ENCODE data around the gene SYNGR1. TPM values are rescaled to one million over a fixed set of nuclear protein-coding genes. Genes with fewer than 3 reads are reported as not detected.

Gene SYNGR1
- total RNA-seq, 1 donor from 2014 or later, result 2.2 TPM

DNA sequence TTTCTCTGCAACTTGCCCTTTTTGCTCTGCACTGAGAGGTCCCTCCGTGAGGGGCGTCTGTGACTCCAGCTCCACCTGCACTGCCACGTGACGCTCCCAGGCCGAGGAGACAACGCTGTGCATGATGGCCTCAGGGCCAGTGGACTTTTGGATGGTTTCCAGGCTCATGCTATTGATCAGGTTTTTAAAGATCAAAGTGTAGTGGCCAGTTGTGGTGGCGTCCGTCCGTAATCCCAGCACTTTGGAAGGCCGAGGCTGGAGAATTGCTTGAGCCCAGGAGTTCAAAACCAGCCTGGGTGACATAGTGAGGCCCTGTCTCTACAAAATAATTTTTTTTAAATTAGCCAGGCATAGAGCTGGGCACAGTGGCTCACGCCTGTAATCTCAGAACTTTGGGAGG is 46.4 kb upstream of the SYNGR1 start:
- TF ChIP-seq, protein P1, sequence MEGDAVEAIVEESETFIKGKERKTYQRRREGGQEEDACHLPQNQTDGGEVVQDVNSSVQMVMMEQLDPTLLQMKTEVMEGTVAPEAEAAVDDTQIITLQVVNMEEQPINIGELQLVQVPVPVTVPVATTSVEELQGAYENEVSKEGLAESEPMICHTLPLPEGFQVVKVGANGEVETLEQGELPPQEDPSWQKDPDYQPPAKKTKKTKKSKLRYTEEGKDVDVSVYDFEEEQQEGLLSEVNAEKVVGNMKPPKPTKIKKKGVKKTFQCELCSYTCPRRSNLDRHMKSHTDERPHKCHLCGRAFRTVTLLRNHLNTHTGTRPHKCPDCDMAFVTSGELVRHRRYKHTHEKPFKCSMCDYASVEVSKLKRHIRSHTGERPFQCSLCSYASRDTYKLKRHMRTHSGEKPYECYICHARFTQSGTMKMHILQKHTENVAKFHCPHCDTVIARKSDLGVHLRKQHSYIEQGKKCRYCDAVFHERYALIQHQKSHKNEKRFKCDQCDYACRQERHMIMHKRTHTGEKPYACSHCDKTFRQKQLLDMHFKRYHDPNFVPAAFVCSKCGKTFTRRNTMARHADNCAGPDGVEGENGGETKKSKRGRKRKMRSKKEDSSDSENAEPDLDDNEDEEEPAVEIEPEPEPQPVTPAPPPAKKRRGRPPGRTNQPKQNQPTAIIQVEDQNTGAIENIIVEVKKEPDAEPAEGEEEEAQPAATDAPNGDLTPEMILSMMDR (IDR thresholded peaks at IDR 0.05), result no peak
- DNase-seq (ENCODE audit: low spot score in 2 of 2), result no peak
- intact Hi-C loops (cut with DNase I), result no loop called here
- Histone ChIP-seq H3K36me3 (no peaks in the 10 kb centered on the region), H3K27ac (no peak overlapping the region), H3K27me3 (no peaks in the 10 kb centered on the region), H3K9me3 (no peaks in the 10 kb centered on the region), H3K4me3 (no peak overlapping the region), H3K4me1 (peaks cover 3 to 12% of the 10 kb centered on the region in 2 donors)

DNA sequence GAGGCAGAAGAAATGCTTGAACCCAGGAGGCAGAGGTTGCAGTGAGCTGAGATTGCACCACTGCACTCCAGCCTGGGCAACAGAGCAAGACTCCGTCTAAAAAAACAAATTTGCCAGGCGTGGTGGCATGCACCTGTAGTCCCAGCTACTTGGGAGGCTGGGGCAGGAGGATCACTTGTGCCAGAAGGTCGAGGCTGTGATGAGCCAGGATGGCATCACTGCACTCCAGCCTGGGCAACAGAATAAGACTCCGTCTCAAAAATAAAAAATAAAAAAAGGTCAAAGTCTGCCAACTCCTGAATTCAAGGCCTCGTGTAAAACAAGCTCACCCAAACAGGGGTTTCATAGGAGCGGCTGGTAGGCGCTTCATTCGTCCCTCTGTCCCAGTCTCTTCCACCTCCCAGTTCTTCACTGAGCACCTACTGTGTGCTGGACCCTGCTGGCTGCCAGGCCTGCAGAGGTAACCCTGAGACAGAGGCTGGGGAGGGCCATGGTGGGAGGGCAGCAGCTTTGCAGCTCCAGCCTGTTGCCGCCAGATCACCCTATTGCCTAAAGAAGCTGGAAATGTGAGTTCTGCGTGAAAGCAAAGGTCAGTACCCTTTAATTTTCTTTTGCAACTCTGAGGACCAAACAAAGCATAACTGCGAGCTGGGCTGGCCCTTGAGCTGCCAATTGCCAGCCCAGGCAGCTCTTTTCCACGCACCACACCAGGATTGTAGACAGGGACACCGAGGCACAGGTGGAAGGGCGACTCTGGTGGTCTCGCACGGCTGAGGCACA is 45.7 kb upstream of the SYNGR1 start:
- intact Hi-C loops (cut with DNase I), result no loop called here
- Histone ChIP-seq H3K36me3 (no peaks in the 10 kb centered on the region), H3K27me3 (no peaks in the 10 kb centered on the region), H3K4me3 (no peak overlapping the region), H3K9me3 (no peaks in the 10 kb centered on the region), H3K27ac (no peak overlapping the region), H3K4me1 (peaks cover 3 to 14% of the 10 kb centered on the region in 2 donors)
- no peak for DNase-seq (ENCODE audit: low spot score in 2 of 2)
- TF ChIP-seq, protein P1 (IDR thresholded peaks at IDR 0.05), result no peak

DNA sequence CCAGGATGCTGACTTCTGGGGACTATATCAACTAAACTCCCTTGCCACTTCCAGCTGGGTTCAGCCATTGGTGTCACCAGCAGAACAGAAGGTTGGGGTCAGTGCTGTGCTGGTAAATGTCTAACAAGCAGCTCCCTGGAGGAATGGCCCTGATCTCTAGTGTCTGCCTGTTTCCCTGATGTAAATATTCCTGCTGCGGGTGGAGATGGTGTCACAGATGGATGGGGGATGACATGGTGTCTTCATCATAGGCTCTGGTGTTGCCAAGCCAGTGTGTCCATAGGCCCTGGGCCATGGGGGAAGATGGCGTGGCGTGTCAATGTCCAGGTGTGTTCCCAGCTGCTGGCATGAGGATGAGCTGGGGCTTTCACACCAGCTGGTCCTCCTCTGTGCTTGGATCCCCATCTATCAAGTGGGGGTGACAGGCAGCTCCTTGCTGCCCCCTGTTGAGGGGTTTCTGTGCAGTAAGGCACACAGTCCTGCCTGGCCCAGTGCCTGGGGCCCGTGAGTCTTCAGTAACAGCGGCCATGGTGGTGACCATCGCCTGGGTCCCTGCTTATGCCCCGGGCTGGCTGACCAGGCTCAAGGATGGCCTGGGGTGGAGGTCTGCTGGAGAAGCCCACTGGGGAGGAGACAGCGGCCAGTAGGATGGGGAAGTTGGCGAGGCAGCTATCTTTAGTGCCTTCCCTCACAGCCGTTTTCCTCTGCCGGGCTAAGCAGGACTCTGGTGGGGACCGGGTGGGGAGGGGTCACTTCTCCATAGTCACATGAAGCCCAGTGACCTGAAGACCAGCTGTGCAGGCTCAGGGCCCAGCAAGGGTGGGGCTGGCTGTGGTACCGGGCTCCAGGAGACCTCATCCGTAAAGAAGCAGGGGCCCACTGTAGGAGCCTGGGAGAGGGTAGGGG is 43.1 kb upstream of the SYNGR1 start:
- intact Hi-C loops (cut with DNase I), result no loop called here
- H3K27ac ChIP-seq, result no peak overlapping the region

DNA sequence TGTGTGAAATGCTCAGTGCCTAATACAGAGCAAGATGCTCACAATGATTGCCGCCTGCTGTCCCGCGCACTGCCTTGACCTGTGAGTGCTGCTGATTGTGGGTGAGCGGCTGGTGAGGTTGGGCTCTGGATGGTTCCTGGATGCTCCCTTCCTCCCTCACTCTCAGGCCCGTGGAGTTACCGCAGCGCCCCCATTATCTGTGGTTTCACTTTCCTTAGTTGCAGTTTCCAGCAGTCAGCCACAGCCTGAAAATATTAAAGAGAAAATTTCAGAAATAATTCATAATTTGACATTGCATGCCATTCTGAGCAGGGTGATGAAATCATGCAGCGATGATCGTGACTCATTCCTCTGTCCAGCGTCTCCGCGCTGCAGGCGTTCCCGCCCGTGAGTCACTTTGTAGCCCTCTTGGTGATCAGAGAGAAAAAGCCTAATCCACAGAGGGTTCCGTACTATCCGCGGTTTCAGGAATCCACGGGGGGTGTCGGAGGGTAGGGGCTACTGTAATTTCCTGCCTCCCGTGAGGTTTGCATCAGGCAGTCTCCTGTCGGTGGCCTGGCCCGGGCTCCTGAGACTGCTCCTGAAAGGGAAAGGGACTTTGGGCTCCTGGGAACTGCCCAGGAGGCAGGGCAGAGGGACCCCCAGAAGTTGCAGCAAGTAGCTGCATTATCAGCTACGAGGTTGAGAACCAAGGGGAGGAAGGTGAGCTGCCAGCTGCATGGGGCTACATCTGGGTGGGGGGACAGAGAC is 41.0 kb upstream of the SYNGR1 start:
- intact Hi-C loops (cut with DNase I), result loop anchor here (1.0 to 2.0 kb wide), 2 partner anchors 56 to 137 kb away; no protein-coding TSS in a partner anchor

More for the DNA sequence above, 43.1 kb upstream of the SYNGR1 start:
- Histone ChIP-seq H3K4me1 (peaks cover 0 to 11% of the 10 kb centered on the region in 2 donors), H3K27me3 (no peaks in the 10 kb centered on the region), H3K4me3 (no peak overlapping the region), H3K9me3 (no peaks in the 10 kb centered on the region), H3K36me3 (peaks cover 3% of the 10 kb centered on the region in 2 donors)
- TF ChIP-seq, protein P1 (IDR thresholded peaks at IDR 0.05), result no peak
- DNase-seq (ENCODE audit: low spot score in 2 of 2), result no peak

More for the DNA sequence above, 41.0 kb upstream of the SYNGR1 start:
- Histone ChIP-seq H3K4me3 (peak overlapping the region; percentile 1 to 50), H3K36me3 (peaks cover 23 to 24% of the 10 kb centered on the region in 2 donors), H3K27me3 (no peaks in the 10 kb centered on the region), H3K4me1 (peaks cover 0 to 11% of the 10 kb centered on the region in 2 donors), H3K27ac (peak overlapping the region; percentile 78 to 80), H3K9me3 (no peaks in the 10 kb centered on the region)
- peak; percentile 50 to 92 for DNase-seq (ENCODE audit: low spot score in 2 of 2)
- TF ChIP-seq, protein P1 (IDR thresholded peaks at IDR 0.05), result peak in 1 of 3 experiments; percentile 14

Measured in ascending aorta (tissue), 2 donors.